ENCODE data around the gene RASGRP1.

GRCh38 chr15:38464675-38465074 is 99.9 kb downstream of the RASGRP1 start:
- no peak for TF ChIP-seq POLR2A (IDR thresholded peaks at IDR 0.05)
- TF ChIP-seq, protein P1, sequence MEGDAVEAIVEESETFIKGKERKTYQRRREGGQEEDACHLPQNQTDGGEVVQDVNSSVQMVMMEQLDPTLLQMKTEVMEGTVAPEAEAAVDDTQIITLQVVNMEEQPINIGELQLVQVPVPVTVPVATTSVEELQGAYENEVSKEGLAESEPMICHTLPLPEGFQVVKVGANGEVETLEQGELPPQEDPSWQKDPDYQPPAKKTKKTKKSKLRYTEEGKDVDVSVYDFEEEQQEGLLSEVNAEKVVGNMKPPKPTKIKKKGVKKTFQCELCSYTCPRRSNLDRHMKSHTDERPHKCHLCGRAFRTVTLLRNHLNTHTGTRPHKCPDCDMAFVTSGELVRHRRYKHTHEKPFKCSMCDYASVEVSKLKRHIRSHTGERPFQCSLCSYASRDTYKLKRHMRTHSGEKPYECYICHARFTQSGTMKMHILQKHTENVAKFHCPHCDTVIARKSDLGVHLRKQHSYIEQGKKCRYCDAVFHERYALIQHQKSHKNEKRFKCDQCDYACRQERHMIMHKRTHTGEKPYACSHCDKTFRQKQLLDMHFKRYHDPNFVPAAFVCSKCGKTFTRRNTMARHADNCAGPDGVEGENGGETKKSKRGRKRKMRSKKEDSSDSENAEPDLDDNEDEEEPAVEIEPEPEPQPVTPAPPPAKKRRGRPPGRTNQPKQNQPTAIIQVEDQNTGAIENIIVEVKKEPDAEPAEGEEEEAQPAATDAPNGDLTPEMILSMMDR (IDR thresholded peaks at IDR 0.05) = no peak
